ENCODE measurements around the gene NUP214.
"Not testable (repeated sequence)": the region's sequence is repeated elsewhere in the genome, so short reads cannot be mapped to it uniquely, and the experiment has no call there.

The NUP214 gene

DNA sequence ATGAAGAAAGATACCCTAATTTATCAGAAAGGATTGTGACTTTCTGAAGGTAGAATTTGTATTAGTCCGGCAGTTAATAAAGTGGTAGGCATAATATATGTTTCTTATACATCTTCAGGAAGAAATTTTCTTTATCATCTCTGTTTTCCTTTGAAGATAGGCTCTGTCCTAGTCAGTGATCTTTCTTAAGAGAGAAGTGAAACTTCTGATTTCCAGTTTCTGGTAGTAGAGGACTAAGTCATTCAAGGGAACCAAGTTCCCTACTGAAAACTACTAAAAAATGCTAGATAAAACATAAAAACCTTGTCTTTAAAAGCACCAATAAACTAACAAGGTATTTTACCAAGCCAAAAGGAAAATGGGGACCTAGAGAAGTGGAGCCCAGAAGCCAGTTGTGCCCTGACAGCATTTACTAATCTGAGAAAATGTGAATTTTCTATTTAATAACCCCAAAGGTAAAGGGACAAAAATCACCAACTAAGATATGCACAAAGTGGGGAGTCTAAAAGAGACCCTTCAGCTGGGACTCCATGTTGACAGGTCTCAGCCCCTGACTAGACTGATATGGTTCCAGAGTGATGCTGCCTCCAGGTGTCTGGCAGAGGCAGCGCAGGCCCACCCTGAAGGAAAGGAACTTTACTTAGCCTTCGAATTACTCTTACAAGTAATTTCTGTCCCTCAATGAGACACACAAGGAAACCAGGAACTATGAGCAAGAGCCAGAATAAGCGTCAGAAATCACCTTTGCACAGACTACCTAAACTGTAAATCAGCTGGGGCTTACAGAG, 78.2 kb downstream of the NUP214 start:
- DNase-seq: peak; percentile 40 to 50

DNA sequence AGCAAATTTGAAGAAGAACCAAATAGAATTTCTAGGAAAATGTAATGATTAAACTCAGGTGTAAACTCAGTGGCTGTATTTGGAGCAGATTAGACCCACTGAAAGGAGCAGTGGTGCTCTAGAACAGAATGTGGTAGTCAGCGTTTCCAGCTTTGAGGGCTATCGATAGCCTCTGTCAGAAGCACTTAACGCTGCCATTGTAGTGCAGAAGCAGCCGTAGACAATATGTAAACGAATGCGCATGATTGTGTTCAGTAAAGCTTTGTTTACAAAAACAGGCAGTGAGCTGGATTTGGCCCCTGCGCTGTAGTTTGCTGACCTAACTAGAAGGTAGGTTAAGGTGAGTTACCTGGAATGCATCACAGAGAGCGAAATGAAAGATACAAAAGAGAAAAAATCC, 78.9 kb downstream of the NUP214 start:
- no peak for DNase-seq

- no peak for DNase-seq
Observed at GRCh38 chr9:131206495-131206894, 81.1 kb downstream of the NUP214 start.

DNA sequence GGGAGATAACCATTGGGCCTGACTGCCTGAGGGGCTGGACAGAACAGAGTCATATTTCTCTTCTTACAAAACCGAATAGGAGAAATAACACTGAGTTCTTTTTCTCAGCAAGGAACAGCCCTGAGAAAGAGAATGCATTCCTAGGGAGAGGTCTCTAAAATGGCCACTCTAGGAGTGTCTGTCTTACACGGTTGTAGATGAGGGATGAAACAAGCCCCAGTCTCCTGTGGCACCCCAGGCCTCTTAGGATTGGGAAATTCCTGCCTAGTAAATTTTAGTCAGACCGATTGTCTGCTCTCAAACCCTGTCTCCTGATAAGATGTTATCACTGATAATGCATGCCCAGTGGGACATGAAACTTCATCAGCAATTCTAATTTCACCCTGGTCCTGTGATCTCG, 86.5 kb downstream of the NUP214 start:
- DNase-seq: not testable (repeated sequence)

- DNase-seq: no peak
Observed at GRCh38 chr9:131214286-131214856, 89.0 kb downstream of the NUP214 start.

DNA sequence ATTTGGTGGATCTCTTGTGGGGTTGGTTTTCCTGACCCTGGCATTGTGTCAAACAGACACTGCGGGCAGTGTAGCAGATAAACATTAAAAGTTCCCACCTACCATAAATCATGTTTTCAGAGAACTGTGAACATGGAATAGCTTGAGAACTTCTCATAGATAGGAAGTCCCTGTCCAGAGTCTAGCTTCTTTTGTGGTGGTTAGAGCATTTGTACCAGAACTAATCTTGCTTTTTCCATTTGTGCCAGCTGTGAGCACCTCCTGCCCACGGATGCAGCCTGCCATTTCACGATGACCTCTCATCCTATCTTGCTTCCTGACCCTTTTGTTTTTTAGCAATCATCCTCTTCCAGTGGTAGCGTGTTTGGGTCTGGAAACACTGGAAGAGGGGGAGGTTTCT, 89.5 kb downstream of the NUP214 start:
- DNase-seq: no peak

DNA sequence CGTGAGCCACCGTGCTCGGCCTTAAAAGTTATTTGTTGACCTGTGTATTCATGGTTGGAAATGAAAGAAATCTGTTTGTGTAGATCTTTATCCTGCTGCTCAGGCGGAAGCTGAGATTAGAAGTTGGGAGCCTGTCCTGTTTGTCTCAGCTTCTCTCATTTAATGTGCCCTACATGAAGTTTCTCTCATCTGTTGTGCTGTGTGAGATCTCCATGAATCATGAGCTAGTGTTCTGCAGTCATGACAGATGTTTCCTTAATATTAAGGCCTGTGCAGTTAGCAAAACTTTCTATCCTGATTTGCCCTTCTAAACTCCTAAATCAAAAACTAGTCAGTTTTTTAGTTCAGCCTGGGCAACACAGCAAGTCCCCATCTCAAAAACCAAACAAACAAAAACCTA, 91.4 kb downstream of the NUP214 start:
- no peak for DNase-seq

GRCh38 chr9:131217331-131218031, 92.1 kb downstream of the NUP214 start:
- DNase-seq: no peak

DNA sequence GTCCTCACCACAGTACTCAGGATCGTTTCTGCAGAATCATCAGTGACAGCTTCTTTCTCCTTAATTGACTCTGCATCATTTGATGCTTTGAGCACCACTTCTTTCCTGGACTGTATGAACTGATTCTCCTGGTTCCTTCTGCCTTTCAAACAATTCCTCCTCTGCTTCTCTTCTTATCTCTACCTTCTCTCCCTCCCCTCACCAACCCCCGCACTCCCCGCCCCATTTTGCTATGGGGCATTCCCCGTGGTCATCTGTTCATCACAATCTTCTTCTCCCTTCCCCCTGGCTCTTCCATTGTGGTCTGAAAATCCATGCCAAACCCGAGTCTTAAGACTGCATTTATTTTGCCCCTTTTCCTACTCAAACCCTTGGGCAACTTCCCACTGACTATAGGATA, 93.0 kb downstream of the NUP214 start:
- no peak for DNase-seq

DNA sequence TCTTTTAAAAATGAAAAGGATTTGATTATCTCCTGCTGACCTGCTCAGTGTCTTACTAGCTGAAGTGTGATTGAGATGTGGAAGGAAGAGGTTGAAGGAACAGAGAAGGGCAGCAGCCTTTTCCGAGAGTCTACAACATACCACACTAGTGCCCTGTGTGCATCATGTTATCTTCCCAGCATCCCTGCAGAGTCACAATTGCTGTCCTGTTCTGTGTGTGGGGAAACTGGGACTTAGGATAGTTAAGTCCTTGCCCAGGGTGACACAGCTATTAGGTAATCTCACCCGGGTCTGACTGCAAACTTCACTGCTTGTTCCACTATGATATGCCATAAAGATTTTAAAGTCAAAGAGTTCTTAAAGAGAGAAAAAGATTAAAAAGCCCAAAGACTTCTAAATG, 95.1 kb downstream of the NUP214 start:
- DNase-seq: no peak

DNA sequence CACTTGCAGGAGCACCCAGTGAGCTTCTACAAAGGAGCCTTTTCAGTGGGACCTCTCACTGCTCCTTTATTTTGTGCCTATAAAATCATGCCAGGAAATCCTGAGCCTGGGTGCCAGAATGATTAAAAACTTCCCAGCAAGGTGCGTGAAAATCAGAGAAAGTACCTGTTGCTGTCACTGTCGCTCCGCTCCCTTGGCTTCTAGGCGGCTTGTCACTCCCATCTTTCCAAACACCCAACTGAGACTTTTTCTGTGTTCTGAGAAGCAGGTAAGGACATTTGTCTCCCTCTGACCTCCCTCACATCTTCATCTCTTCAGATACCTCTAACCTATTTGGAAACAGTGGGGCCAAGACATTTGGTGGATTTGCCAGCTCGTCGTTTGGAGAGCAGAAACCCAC, 97.1 kb downstream of the NUP214 start:
- no peak for DNase-seq

DNA sequence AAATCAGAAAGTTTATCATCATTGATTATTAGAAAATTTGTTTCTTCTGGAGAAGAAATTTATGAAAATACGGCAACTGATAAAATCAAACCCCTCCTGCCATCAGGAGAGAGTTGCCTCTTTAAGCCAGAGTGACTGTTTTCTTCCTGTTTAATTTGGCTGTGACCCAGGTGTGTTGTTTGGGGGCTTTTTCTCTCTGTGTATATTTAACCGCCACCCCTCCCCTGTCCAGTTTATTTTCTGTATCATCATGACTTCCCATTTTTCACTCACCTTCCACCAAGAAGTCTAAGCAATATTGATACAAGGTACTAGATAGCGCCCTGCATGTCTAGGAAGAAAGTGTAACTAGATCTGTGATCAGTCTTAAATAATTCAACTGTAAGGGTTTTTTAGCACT, 100.8 kb downstream of the NUP214 start:
- DNase-seq: no peak

GRCh38 chr9:131227112-131227958, 101.9 kb downstream of the NUP214 start:
- peak; percentile 44 to 53 for DNase-seq

DNA sequence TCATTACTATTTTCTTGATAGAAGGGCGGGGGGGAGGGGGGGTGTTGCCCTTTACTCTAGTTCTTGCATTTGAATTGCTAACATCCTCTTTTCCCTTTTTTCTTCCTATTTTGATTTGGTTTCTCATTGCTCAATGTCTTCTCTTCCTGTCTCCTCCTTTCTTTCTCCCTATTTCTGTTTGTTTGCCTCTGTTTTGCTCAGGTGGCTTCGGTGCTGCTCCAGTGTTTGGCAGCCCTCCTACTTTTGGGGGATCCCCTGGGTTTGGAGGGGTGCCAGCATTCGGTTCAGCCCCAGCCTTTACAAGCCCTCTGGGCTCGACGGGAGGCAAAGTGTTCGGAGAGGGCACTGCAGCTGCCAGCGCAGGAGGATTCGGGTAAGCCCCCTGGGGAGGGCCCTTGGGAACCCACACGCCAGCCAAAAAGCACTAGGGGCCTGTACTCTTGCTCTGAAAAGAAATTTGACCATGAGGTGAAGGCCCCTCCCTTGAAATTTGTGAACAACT, 102.6 kb downstream of the NUP214 start:
- DNase-seq: no peak

GRCh38 chr9:131228988-131229387, 103.6 kb downstream of the NUP214 start:
- DNase-seq: no peak

GRCh38 chr9:131233556-131233955, 108.2 kb downstream of the NUP214 start:
- no peak for DNase-seq

- DNase-seq: no peak
Observed at GRCh38 chr9:131233995-131234394, 108.6 kb downstream of the NUP214 start.

DNA sequence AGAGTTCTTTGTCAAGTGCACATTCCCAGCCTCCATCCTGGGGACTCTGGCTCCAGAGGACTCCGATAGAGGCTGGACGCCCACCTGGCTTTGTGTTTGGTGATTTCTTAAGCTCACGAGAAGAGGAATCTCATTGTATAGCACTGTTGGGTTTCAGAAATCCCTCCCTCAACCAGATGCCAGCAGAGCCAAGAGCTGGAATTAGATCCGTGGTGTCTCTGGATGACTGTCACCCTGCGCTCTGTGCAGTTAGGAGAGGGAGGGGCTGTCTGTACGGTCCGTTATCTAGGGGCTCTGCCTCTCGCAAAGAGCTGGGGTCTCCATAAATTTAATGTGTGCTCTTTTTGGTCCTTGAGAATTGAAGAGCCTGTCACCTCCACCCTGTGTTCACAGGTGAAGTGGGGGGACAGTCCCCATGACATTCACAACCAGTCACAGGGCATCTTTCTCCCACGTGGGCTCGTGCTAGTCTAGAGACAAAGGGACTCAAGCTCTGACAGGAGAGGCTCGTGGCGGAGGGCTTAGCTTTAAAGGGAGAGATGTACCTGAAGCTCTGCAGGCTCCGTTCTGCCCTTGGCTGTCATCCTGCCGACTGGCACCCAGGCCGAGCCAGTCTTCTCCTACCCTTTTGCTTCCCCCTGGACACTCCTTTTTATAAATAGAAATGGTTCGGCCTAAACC, 109.6 kb downstream of the NUP214 start:
- no peak for DNase-seq

- no peak for DNase-seq
Observed at GRCh38 chr9:131235480-131235851, 110.1 kb downstream of the NUP214 start.

DNA sequence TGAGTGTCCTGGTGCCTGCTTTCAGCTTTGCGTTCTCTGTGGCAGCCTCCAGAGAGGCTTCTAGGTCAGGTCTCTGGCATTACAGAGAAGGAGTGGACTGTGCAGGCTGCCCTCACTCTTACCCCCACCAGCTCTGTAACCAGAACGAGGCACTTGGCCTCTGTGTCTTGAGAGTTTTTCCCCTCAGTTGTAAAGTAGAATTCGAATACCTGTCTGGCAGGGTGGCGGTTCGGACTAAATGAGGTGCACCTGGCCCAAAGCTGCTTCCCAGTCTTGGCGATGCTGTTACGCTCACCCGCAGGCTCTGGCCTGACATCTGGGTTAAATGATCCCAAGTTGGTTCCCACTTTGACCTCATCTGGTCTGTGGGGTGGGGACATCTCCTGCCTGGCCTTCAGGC, 110.8 kb downstream of the NUP214 start:
- DNase-seq: no peak

- DNase-seq: no peak
Observed at GRCh38 chr9:131236761-131237160, 111.4 kb downstream of the NUP214 start.

DNA sequence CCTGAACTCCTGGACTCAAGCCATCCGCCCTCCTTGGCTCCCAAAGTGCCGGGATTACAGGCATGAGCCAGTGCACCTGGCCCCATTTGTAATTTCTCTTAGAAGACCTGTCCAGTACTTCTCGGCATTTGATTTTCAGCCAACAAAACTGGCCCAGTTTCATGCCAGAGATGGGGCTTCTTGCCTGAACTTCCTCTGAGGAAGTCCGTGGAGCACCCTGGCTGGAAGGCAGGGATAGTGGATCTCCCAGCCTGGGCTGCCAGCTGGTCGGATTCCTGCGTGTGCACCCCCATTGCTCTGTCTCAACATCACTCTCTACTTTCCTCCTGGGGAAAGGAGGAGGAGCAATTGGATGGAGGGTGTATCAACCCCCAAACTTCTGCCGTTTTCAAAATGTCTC, 111.9 kb downstream of the NUP214 start:
- no peak for DNase-seq

Data from inflammatory macrophage treated with lipopolysaccharide for 1 hour (primary cell).